Brain microvascular endothelial cell (primary cell): ENCODE data around the gene PGGT1B.

ENCODE experiments used
- DNase-seq: peaks from one replicate; pipeline ENCODE4 v3.0.0-alpha.2; 2020
- H3K27ac ChIP-seq: fragments of 250-450 bp; sonication (Bioruptor Pico); 2 replicates; pipeline ENCODE4 v1.5.1; 2020; ENCODE audit warnings: mild to moderate bottlenecking, moderate library complexity
- H3K27me3 ChIP-seq: fragments of 250-450 bp; sonication (Bioruptor Pico); replicated peaks from 2 replicates; pipeline ENCODE4 v1.5.1; 2020; ENCODE audit warnings: mild to moderate bottlenecking
- H3K36me3 ChIP-seq: fragments of 250-450 bp; sonication (Bioruptor Pico); replicated peaks from 2 replicates; pipeline ENCODE4 v1.5.1; 2020; ENCODE audit warnings: mild to moderate bottlenecking
- H3K4me3 ChIP-seq: 2 replicates; pipeline ENCODE4 v1.5.1; 2011; ENCODE audit warnings: low read depth, mild to moderate bottlenecking, control low read depth, low read length, moderate library complexity
- CTCF ChIP-seq: IDR thresholded peaks from 2 replicates; pipeline ENCODE4 v1.5.1; 2011; ENCODE audit warnings: low read depth, mild to moderate bottlenecking, moderate library complexity, low read length, control low read depth, inconsistent platforms; ENCODE audit errors: missing control alignments
- in situ Hi-C: cut with HindIII; loops from 2 replicates; pipeline ENCODE4 v1.10.0; 2017; ENCODE audit warnings: low sequenced_read_pairs, low pct_ligation_motif_present

The PGGT1B gene

GRCh38 chr5:115179394-115180164, 83.1 kb downstream of the PGGT1B start:
- no peak for TF ChIP-seq CTCF
- Histone ChIP-seq H3K36me3 (no peaks in the 10 kb centered on the region), H3K4me3 (peak overlapping the region; percentile 57), H3K27me3 (peaks cover 14% of the 10 kb centered on the region), H3K27ac (no peak overlapping the region)
- DNase-seq = no peak
- in situ Hi-C loops = no loop called here

DNA sequence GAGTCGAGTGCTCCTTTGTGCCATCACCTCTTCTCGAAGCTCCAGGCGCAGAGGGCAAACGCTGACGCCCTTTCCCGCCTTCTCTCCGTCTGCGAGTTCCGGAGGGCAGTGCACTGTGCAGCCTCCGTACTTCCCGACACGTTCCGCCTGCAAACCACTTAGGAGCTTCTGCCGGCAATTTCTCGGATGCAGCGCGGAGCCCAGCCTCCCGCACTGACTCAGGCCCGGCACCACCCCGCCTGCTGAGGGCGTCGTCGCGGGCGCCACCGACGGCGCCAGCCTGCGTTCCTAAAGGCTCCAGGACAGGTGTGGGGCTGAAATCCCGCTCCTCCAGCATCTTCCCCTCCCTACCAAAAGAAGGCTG, 83.7 kb downstream of the PGGT1B start:
- no peak for DNase-seq
- TF ChIP-seq CTCF = no peak
- Histone ChIP-seq H3K27me3 (peaks cover 14% of the 10 kb centered on the region), H3K36me3 (no peaks in the 10 kb centered on the region), H3K4me3 (no peak overlapping the region), H3K27ac (no peak overlapping the region)
- in situ Hi-C loops = no loop called here

GRCh38 chr5:115170929-115171510, 91.7 kb downstream of the PGGT1B start:
- Histone ChIP-seq H3K27me3 (no peaks in the 10 kb centered on the region), H3K4me3 (peak overlapping the region; percentile 81), H3K36me3 (no peaks in the 10 kb centered on the region), H3K27ac (no peak overlapping the region)
- no peak for TF ChIP-seq CTCF
- DNase-seq = no peak
- in situ Hi-C loops = no loop called here

DNA sequence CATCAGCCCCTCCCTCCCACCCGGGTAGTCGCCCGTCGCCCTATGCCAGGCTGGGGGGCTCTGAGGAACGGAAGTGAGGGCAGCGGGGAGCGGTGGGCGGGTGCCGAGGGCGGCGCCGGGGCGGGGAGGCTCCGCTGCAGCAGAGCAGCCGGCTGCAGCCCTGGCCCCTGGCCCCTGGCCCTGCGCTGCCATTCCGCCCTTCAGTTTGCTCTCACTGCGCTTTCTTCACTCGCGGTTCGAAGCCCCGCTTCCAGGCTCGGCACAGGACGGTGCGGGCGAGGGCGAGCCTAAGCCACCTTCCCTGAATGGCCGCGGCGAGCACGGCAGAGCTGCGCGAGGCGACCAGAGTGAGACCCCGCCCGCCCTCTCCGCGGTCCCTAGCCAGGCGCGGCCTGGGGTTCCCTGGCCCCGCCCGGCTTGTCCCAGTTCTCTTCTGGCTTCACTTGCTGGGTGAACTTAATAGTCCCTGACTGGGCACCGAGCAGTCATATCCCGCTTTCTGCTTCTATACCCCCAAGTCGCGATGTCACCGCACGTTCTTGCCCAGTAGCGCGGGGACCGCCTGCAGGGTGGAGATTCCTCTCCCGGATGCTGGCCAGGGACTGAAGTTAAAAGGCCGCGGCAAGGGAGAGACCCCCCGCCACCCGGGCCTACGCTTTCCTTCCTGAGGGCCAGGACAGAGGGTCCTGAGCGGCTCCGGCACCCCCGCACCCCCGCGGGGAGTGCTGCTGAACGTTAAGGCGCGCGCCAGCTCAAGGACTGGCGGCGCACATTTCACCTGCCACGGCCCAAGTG, 92.3 kb downstream of the PGGT1B start:
- H3K27me3 ChIP-seq = no peaks in the 10 kb centered on the region
- in situ Hi-C loops = no loop called here
- H3K27ac ChIP-seq = no peak overlapping the region
- H3K36me3 ChIP-seq = no peaks in the 10 kb centered on the region
- DNase-seq = no peak
- H3K4me3 ChIP-seq = peak overlapping the region; percentile 81
- no peak for TF ChIP-seq CTCF

- H3K4me3 ChIP-seq = peak within 1 kb of the TSS; percentile 81
- in situ Hi-C loops = no loop called here
- peak; percentile 84 for DNase-seq
- H3K27me3 ChIP-seq = no peaks in the 10 kb centered on the region
- TF ChIP-seq CTCF = peak; percentile 28
- no peak within 1 kb of the TSS for H3K27ac ChIP-seq
- no peaks in the 10 kb centered on the region for H3K36me3 ChIP-seq
These were observed 93.1 kb downstream of the PGGT1B start, which contains the start of gene TRIM36 for GRCh38 chr5:115169487-115170133. TSS of gene TRIM36 (minus strand) at chr5:115169908. CDS start at chr5:115169634, 274 bp downstream.
